ENCODE data around the gene AAMP. TPM values are rescaled to one million over a fixed set of nuclear protein-coding genes. Genes with fewer than 3 reads are reported as not detected.

Gene AAMP
- total RNA-seq, 1 donor from 2014 or later = 74.4 TPM

- no peak for DNase-seq (ENCODE audit: low spot score)
These were observed 24.6 kb upstream of the AAMP start for GRCh38 chr2:218294430-218295022.

- no peak for DNase-seq (ENCODE audit: low spot score)
These were observed 23.9 kb upstream of the AAMP start for GRCh38 chr2:218293715-218294429.

GRCh38 chr2:218292048-218293014 lies 22.4 kb upstream of the AAMP start, which contains the start of gene TMBIM1:
Gene TMBIM1 (minus strand): TSS chr2:218292503. CDS start chr2:218282141, 10,362 bp downstream.
- peak; percentile 84 for DNase-seq (ENCODE audit: low spot score)

- DNase-seq (ENCODE audit: low spot score) = no peak
These were observed 21.5 kb upstream of the AAMP start for GRCh38 chr2:218291318-218292047.

GRCh38 chr2:218290316-218291261 lies 20.7 kb upstream of the AAMP start:
- DNase-seq (ENCODE audit: low spot score) = no peak

GRCh38 chr2:218289639-218290315 lies 19.8 kb upstream of the AAMP start:
- peak; percentile 81 for DNase-seq (ENCODE audit: low spot score)

- DNase-seq (ENCODE audit: low spot score) = peak; percentile 99
These were observed 16.9 kb upstream of the AAMP start for GRCh38 chr2:218286570-218287459.

- no peak for DNase-seq (ENCODE audit: low spot score)
These were observed 15.7 kb upstream of the AAMP start for GRCh38 chr2:218285604-218286003.

GRCh38 chr2:218284106-218284811 lies 14.3 kb upstream of the AAMP start:
- peak; percentile 81 for DNase-seq (ENCODE audit: low spot score)

- no peak for DNase-seq (ENCODE audit: low spot score)
These were observed 12.4 kb upstream of the AAMP start for GRCh38 chr2:218282173-218282991.

- DNase-seq (ENCODE audit: low spot score) = no peak
These were observed 11.5 kb upstream of the AAMP start for GRCh38 chr2:218281449-218281848.

GRCh38 chr2:218280260-218280870 lies 10.4 kb upstream of the AAMP start:
- no peak for DNase-seq (ENCODE audit: low spot score)

GRCh38 chr2:218278531-218279360 lies 8.8 kb upstream of the AAMP start:
- DNase-seq (ENCODE audit: low spot score) = no peak

- no peak for DNase-seq (ENCODE audit: low spot score)
These were observed 8.0 kb upstream of the AAMP start for GRCh38 chr2:218277921-218278320.

GRCh38 chr2:218276986-218277755 lies 7.2 kb upstream of the AAMP start:
- DNase-seq (ENCODE audit: low spot score) = no peak
